Gastroesophageal sphincter (tissue), 4 donors: ENCODE results near the gene RNF44. TPM values are rescaled to one million over a fixed set of nuclear protein-coding genes. Genes with fewer than 3 reads are reported as not detected.

Experiments used
- ATAC-seq: fragments of 150-250 bp; one replicate; pipeline ENCODE4 v1.9.1; 2016; ENCODE audit warnings: mild to moderate bottlenecking, moderate library complexity
- H3K27ac ChIP-seq, 4 donors: fragments of 200-600 bp; sonication (generic) in 3 of 4; 1 replicate in 3 of 4; 2 replicates in 1 of 4; pipeline ENCODE4 v1.5.1; 2016 to 2019
- H3K27me3 ChIP-seq: fragments of 200-600 bp; sonication (generic); one replicate; pipeline ENCODE4 v1.5.1; 2019
- H3K36me3 ChIP-seq, 2 donors: fragments of 200-600 bp; sonication (generic); one replicate each; pipeline ENCODE4 v1.5.1; 2019; ENCODE audit warnings: control low read depth in 1 of 2
- H3K4me1 ChIP-seq, 3 donors: fragments of 200-600 bp; sonication (generic); 1 replicate in 2 of 3; 2 replicates in 1 of 3; pipeline ENCODE4 v1.5.1; 2016 to 2019; ENCODE audit warnings: control low read depth in 2 of 3
- H3K4me3 ChIP-seq, 2 donors: fragments of 200-600 bp; sonication (generic); one replicate each; pipeline ENCODE4 v1.5.1; 2019; ENCODE audit warnings: mild to moderate bottlenecking in 1 of 2, moderate library complexity in 1 of 2
- H3K9me3 ChIP-seq, 3 donors: fragments of 200-600 bp; sonication (generic); one replicate each; pipeline ENCODE4 v1.5.1; 2017 to 2019; ENCODE audit warnings: control low read depth in 2 of 3
- CTCF ChIP-seq, 4 experiments: fragments of 200-600 bp in 2 of 4; fragments of 450-650 bp in 2 of 4; sonication (generic) in 1 of 4; IDR thresholded peaks; one replicate each; pipeline ENCODE4 v1.5.1; 2017 to 2019; ENCODE audit warnings: antibody characterized with exemption in 4 of 4, mild to moderate bottlenecking in 2 of 4, moderate library complexity in 2 of 4
- EP300 ChIP-seq: sonication (generic); formaldehyde crosslinking; IDR thresholded peaks from one replicate; pipeline ENCODE4 v1.6.1; 2017; ENCODE audit warnings: antibody characterized with exemption, mild to moderate bottlenecking
- POLR2A ChIP-seq, 2 donors: fragments of 450-650 bp; IDR thresholded peaks; one replicate each; pipeline ENCODE4 v1.6.1; 2017; ENCODE audit warnings: antibody characterized with exemption in 2 of 2, mild to moderate bottlenecking in 2 of 2, moderate library complexity in 1 of 2
- POLR2AphosphoS5 ChIP-seq: sonication (generic); formaldehyde crosslinking; IDR thresholded peaks from one replicate; pipeline ENCODE4 v1.6.1; 2017; ENCODE audit warnings: antibody characterized with exemption
- WGBS, 2 donors: methylation state at CpG; one replicate each; pipeline ENCODE4 v1.1.5; 2018; ENCODE audit warnings: low coverage in 1 of 2; 5-methylcytosine and 5-hydroxymethylcytosine counted together
- total RNA-seq, 4 donors: library from RNA; depleted of rRNA; stranded (reverse); fragments of >200 nt; gene quantifications; one replicate each; pipeline ENCODE4 v1.1.0, GENCODE V29; 2016

RNF44 gene
- total RNA-seq, 4 donors from 2014 or later, result 8.9 to 15.9 (median 12.4) TPM

GRCh38 chr5:176507911-176508310 is 29.3 kb downstream of the RNF44 start:
- TF ChIP-seq EP300 (no peak), CTCF (IDR thresholded peaks at IDR 0.05) (no peak), POLR2AphosphoS5 (no peak), POLR2A (IDR thresholded peaks at IDR 0.05) (no peak)
- no peak for ATAC-seq
- no peaks in the 10 kb centered on the region for H3K27me3 ChIP-seq

DNA sequence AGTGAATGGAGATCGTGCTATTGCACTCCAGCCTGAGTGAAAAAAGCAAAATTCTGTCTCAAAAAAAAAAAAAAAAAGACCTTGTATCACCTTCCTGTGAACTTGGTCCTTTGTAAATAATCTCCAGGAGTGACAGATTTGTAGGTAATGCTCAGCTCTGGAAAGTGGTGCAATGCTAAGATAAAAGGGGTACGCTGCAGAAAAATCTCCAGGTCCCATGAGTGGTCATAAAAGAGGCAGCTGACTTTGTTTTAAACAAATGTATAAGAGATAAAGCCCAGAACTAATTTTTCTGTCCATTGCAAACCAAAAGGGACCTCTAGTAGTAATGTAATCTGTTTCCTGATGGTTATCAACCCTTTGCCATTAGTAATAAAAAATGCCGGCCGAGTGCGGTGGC is 33.7 kb downstream of the RNF44 start:
- peaks cover 0 to 100% of the 10 kb centered on the region in 2 donors for H3K36me3 ChIP-seq
- no peaks in the 10 kb centered on the region for H3K27me3 ChIP-seq
- H3K27ac ChIP-seq, result no peak overlapping the region
- H3K9me3 ChIP-seq, result no peaks in the 10 kb centered on the region
- WGBS, 2 donors, result 80 to 86% methylated on average over 1 of the region's 5 CpGs
- no peaks in the 10 kb centered on the region for H3K4me1 ChIP-seq
- H3K4me3 ChIP-seq, result no peak overlapping the region
- no peak for ATAC-seq
- TF ChIP-seq POLR2AphosphoS5, result no peak
- no peak for TF ChIP-seq POLR2A (IDR thresholded peaks at IDR 0.05)
- TF ChIP-seq CTCF (IDR thresholded peaks at IDR 0.05), result no peak
- TF ChIP-seq EP300, result no peak

More at GRCh38 chr5:176507911-176508310, 29.3 kb downstream of the RNF44 start:
- H3K4me3 ChIP-seq, result no peak overlapping the region
- peaks cover 0 to 73% of the 10 kb centered on the region in 2 donors for H3K36me3 ChIP-seq
- 80 to 86% methylated on average over 1 to 2 of the region's 2 CpGs for whole genome bisulfite sequencing, 2 donors
- H3K27ac ChIP-seq, result no peak overlapping the region
- no peaks in the 10 kb centered on the region for H3K4me1 ChIP-seq
- no peaks in the 10 kb centered on the region for H3K9me3 ChIP-seq

- H3K4me3 ChIP-seq, result no peak overlapping the region
- no peaks in the 10 kb centered on the region for H3K4me1 ChIP-seq
- H3K36me3 ChIP-seq, result peaks cover 0 to 100% of the 10 kb centered on the region in 2 donors
- H3K9me3 ChIP-seq, result no peaks in the 10 kb centered on the region
- TF ChIP-seq POLR2A (IDR thresholded peaks at IDR 0.05) (no peak), CTCF (IDR thresholded peaks at IDR 0.05) (no peak), EP300 (no peak), POLR2AphosphoS5 (no peak)
- 100% methylated on average over 1 of the region's 1 CpG for WGBS, 2 donors
- H3K27ac ChIP-seq, result no peak overlapping the region
- H3K27me3 ChIP-seq, result no peaks in the 10 kb centered on the region
- ATAC-seq, result no peak
Observed at GRCh38 chr5:176501333-176501732, 35.9 kb downstream of the RNF44 start.

GRCh38 chr5:176500511-176500910 is 36.7 kb downstream of the RNF44 start:
- ATAC-seq, result no peak
- H3K36me3 ChIP-seq, result peaks cover 0 to 100% of the 10 kb centered on the region in 2 donors
- 83 to 100% methylated on average over 1 to 2 of the region's 3 CpGs for WGBS, 2 donors

More at GRCh38 chr5:176500511-176500910, 36.7 kb downstream of the RNF44 start:
- H3K4me1 ChIP-seq, result no peaks in the 10 kb centered on the region
- no peaks in the 10 kb centered on the region for H3K9me3 ChIP-seq
- H3K27ac ChIP-seq, result no peak overlapping the region
- H3K4me3 ChIP-seq, result no peak overlapping the region
- no peaks in the 10 kb centered on the region for H3K27me3 ChIP-seq
- TF ChIP-seq POLR2A (IDR thresholded peaks at IDR 0.05) (no peak), CTCF (IDR thresholded peaks at IDR 0.05) (no peak), EP300 (no peak), POLR2AphosphoS5 (no peak)
